GM15510 (cell line): ENCODE results near the gene DDR1.

Experiments
- POLR2A ChIP-seq: IDR thresholded peaks from 3 replicates; pipeline ENCODE4 v1.6.1; 2011; ENCODE audit warnings: borderline replicate concordance; ENCODE audit not compliant: insufficient read length; ENCODE audit errors: extremely low read depth

The DDR1 gene

GRCh38 chr6:30844118-30844535 lies 40.2 kb upstream of the DDR1 start:
- no peak for TF ChIP-seq POLR2A

DNA sequence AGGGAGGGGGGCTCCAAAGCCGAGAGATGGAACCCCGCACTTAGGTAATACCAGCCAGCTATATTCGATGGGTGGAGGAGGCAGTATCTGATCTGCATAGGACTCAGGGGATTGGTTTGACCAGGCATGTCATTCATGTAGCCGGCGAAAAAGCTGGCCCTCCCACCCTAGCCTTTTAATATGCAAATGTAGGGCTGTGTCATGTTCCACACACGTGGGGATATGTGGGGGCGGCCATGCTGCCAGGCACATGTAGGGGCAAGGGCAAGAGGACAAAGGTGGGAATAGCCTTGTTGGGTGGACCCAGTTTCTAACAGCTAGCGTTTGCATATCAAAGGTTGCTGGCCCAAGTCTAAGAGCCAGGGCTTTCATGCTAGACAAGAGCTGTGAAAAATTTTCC lies 39.1 kb upstream of the DDR1 start:
- TF ChIP-seq POLR2A = no peak

GRCh38 chr6:30847421-30847970 lies 36.8 kb upstream of the DDR1 start:
- no peak for TF ChIP-seq POLR2A

- no peak for TF ChIP-seq POLR2A
Measured at GRCh38 chr6:30847971-30848436, 36.3 kb upstream of the DDR1 start.

DNA sequence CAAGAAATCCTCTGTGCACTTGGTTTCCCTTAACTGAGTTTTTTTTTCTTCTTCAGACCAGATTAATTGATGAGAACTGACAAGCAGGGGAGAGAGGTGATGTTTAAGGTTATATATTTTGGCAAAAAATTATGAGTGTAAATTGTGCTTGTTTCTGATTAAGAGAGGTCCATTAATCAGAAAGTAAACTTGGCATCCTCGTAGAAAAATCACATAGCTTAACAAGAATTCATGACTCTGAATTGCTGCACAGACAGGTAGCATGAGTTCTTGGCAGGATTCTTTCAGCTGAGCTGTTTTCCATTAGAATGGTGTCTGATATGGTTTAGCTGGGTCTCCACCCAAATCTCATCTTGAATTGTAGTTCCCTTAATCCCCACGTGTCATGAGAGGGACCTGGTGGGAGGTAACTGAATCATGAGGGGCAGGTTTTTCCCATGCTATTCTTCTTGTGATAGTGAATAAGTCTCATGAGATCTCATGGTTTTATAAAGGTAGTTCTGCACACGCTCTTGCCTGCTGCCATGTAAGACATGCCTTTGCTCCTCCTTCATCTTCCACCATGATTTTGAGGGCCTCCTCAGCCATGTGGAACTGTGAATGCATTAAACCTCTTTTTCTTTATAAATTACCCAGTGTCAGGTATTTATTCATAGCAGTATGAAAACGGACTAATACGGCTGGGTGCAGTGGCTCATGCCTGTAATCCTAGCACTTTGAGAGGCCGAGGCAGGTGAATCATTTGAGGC lies 34.2 kb upstream of the DDR1 start:
- TF ChIP-seq POLR2A = no peak

- TF ChIP-seq POLR2A = no peak
Measured at GRCh38 chr6:30854285-30855040, 29.9 kb upstream of the DDR1 start.

- TF ChIP-seq POLR2A = no peak
Measured at GRCh38 chr6:30855429-30856075, 28.8 kb upstream of the DDR1 start.

- TF ChIP-seq POLR2A = no peak
Measured at GRCh38 chr6:30857112-30857511, 27.2 kb upstream of the DDR1 start.

DNA sequence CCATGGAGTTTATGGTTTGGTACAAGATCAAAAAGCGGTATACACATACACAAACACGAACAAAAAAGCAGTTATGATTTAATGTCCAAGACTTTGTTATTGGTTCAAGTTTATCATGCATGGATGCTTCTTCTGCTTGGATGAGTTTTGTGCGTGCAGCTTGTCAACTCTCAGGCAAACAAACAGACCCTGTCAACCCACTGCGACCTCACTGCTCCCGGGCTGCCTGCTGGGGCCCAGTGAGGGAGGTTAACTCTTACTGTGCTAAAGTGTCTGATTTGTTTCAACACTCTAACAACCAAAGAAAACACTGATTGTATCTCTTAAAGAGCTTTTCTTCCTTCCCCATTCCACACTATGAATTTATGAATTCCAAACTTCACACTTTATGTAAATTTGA lies 26.8 kb upstream of the DDR1 start:
- TF ChIP-seq POLR2A = no peak

DNA sequence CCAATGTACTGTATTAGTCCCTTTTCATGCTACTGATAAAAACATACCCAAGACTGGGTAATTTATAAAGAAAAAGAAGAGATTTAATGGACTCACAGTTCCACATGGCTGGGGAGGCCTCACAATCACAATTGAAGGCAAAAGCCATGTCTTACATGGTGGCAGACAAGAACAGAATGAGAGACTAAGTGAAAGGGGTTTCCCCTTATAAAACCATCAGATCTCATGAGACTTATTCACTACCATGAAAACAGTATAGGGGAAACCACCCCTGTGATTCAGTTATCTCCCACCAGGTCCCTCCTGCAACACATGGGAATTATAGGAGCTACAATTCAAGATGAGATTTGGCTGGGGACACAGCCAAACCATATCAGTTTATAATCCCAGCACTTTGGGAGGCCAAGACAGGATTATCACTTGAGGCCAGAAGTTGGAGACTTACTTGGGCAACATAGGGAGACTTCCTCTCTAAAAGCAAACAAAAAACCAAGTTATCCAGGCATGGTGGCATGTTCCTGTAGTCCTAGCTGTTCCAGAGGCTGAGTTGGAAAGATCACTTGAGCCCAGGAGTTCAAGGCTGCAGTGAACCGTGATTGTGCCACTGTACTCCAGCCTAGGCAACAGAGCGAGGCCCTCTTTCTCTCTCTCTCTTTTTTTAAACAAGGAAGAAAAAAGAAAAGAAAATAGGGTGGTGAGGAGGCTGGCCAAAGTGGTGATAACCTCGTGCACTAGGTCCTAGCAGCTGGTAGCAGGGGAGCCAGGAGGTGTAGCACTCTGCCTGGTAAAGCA lies 22.9 kb upstream of the DDR1 start:
- TF ChIP-seq POLR2A = no peak

- TF ChIP-seq POLR2A = no peak
Measured at GRCh38 chr6:30862156-30862875, 22.0 kb upstream of the DDR1 start.

- TF ChIP-seq POLR2A = no peak
Measured at GRCh38 chr6:30864325-30864724, 20.0 kb upstream of the DDR1 start.

GRCh38 chr6:30870546-30870945 lies 13.8 kb upstream of the DDR1 start:
- TF ChIP-seq POLR2A = no peak
